HG02970 (cell line): ENCODE measurements around the gene ALX3.

Experiments
- ATAC-seq: cut with Tn5 transposase; IDR thresholded peaks from one replicate; pipeline ENCODE4 v1.9.1; 2021; ENCODE audit warnings: mild to moderate bottlenecking, moderate library complexity, moderate number of reproducible peaks; ENCODE audit not compliant: unreplicated experiment, low FRiP score

The ALX3 gene

GRCh38 chr1:110067479-110067892, 3.0 kb downstream of the ALX3 start:
- ATAC-seq = no peak

GRCh38 chr1:110065841-110066240, 4.6 kb downstream of the ALX3 start:
- ATAC-seq = no peak

GRCh38 chr1:110064576-110065337, 5.7 kb downstream of the ALX3 start:
- no peak for ATAC-seq

GRCh38 chr1:110063781-110064180, 6.7 kb downstream of the ALX3 start:
- no peak for ATAC-seq

GRCh38 chr1:110062612-110063011, 7.9 kb downstream of the ALX3 start:
- no peak for ATAC-seq

GRCh38 chr1:110061341-110061740, 9.1 kb downstream of the ALX3 start:
- ATAC-seq = no peak

- ATAC-seq = no peak
These were observed 9.8 kb downstream of the ALX3 start for GRCh38 chr1:110060662-110061060.

GRCh38 chr1:110060034-110060661, 10.3 kb downstream of the ALX3 start:
- ATAC-seq = no peak

- ATAC-seq = no peak
These were observed 11.2 kb downstream of the ALX3 start for GRCh38 chr1:110059133-110059863.

GRCh38 chr1:110058591-110058990, 11.9 kb downstream of the ALX3 start:
- no peak for ATAC-seq

GRCh38 chr1:110057963-110058518, 12.4 kb downstream of the ALX3 start:
- ATAC-seq = no peak

GRCh38 chr1:110056776-110057175, 13.7 kb downstream of the ALX3 start:
- no peak for ATAC-seq

GRCh38 chr1:110056285-110056683, 14.2 kb downstream of the ALX3 start:
- ATAC-seq = no peak

GRCh38 chr1:110055493-110056284, 14.8 kb downstream of the ALX3 start:
- no peak for ATAC-seq

- no peak for ATAC-seq
These were observed 16.7 kb downstream of the ALX3 start for GRCh38 chr1:110053552-110054428.

- no peak for ATAC-seq
These were observed 19.2 kb downstream of the ALX3 start for GRCh38 chr1:110051262-110051648.

GRCh38 chr1:110050602-110051261, 19.7 kb downstream of the ALX3 start:
- no peak for ATAC-seq

GRCh38 chr1:110049801-110050601, 20.5 kb downstream of the ALX3 start:
- ATAC-seq = no peak
